ENCODE data around the gene GLMN. TPM values are rescaled to one million over a fixed set of nuclear protein-coding genes. Genes with fewer than 3 reads are reported as not detected.
A peak's percentile ranks its signal among the peaks of the same experiment; 100 is the strongest.

GLMN gene, protein sequence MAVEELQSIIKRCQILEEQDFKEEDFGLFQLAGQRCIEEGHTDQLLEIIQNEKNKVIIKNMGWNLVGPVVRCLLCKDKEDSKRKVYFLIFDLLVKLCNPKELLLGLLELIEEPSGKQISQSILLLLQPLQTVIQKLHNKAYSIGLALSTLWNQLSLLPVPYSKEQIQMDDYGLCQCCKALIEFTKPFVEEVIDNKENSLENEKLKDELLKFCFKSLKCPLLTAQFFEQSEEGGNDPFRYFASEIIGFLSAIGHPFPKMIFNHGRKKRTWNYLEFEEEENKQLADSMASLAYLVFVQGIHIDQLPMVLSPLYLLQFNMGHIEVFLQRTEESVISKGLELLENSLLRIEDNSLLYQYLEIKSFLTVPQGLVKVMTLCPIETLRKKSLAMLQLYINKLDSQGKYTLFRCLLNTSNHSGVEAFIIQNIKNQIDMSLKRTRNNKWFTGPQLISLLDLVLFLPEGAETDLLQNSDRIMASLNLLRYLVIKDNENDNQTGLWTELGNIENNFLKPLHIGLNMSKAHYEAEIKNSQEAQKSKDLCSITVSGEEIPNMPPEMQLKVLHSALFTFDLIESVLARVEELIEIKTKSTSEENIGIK
- total RNA-seq: 10 to 100 TPM in 1 of 6 donors, 1 to 10 TPM in 5; 4.8 to 16.8 (median 6.0) TPM

DNA sequence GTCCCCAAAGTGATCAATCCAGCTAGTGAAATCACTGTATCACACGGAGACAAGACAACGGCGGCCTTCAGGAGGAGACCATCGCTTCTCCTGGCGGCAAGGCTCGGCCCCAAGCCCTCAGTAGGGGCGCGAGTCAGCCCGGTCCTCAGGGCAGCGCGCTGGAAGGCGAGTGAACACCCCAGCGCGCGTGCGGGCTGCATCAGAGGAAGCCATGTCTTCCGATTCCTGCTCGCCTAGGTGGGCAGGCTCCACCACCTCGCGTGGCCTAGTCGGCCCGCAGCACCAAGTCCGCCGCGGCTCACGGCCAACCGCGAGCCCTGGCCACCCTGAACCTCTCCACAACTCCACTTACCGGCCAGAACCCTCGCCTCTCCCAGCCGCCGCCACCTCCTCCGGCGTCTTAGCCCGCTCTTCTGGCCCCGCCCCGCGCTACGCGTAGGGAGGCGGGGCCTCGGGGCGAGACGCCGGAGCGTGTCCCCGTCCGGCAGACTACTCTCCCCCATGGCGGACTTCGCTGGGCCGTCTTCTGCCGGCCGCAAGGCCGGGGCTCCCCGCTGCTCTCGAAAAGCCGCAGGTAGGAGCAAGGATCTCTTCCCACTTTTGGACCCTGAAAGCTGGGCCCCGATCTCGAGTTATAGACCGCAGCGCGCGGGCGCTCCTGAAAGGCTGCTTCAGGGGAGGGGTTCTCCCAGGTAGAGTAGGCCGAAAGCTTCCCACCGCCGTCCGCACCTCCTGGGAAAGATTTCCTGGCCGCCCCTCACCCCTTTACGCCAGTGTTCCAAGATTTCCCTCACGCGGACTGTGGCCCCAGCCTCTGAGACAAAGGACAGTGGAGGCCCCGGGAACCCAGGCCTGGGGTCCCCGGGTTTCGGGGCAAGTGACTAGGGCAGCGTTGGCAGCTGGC lies at the start of gene GLMN, which contains the start of gene RPAP2:
Gene GLMN, minus strand, starts transcription at position 415 of the 904 bp plus-strand sequence. CDS start 988 bp downstream, outside the sequence.
Gene RPAP2, plus strand, starts transcription at position 487 of the 904 bp plus-strand sequence. Its CDS starts 15 bp downstream, at position 502.
- peak within 1 kb of the TSS; percentile 27 to 80 (median 77) for H3K4me3 ChIP-seq
- 0% methylated on average over 12 to 36 of the region's 76 CpGs for WGBS, 2 donors
- H3K9me3 ChIP-seq: no peaks in the 10 kb centered on the region
- DNase-seq (peak; percentile 81 to 95), ATAC-seq (ENCODE audit: low FRiP score in 2 of 2) (peak; percentile 99 to 100)
- peak within 1 kb of the TSS; percentile 86 to 98 (median 92) for H3K27ac ChIP-seq
- peak in 3 of 4 donors; percentile 62 to 88 (median 75) for TF ChIP-seq POLR2A (IDR thresholded peaks at IDR 0.05)
- no peak for TF ChIP-seq EP300 (IDR thresholded peaks at IDR 0.05)
- TF ChIP-seq POLR2AphosphoS5 (IDR thresholded peaks at IDR 0.05): peak; percentile 55 to 85
- TF ChIP-seq, protein P1, sequence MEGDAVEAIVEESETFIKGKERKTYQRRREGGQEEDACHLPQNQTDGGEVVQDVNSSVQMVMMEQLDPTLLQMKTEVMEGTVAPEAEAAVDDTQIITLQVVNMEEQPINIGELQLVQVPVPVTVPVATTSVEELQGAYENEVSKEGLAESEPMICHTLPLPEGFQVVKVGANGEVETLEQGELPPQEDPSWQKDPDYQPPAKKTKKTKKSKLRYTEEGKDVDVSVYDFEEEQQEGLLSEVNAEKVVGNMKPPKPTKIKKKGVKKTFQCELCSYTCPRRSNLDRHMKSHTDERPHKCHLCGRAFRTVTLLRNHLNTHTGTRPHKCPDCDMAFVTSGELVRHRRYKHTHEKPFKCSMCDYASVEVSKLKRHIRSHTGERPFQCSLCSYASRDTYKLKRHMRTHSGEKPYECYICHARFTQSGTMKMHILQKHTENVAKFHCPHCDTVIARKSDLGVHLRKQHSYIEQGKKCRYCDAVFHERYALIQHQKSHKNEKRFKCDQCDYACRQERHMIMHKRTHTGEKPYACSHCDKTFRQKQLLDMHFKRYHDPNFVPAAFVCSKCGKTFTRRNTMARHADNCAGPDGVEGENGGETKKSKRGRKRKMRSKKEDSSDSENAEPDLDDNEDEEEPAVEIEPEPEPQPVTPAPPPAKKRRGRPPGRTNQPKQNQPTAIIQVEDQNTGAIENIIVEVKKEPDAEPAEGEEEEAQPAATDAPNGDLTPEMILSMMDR (IDR thresholded peaks at IDR 0.05): peak in 3 of 6 experiments; percentile 8 to 30 (median 27)
- no peaks in the 10 kb centered on the region for H3K27me3 ChIP-seq
- H3K4me1 ChIP-seq: peaks cover 11 to 18% (median 15%) of the 10 kb centered on the region in 4 donors
- H3K36me3 ChIP-seq: peaks cover 0 to 13% (median 0%) of the 10 kb centered on the region in 4 donors

DNA sequence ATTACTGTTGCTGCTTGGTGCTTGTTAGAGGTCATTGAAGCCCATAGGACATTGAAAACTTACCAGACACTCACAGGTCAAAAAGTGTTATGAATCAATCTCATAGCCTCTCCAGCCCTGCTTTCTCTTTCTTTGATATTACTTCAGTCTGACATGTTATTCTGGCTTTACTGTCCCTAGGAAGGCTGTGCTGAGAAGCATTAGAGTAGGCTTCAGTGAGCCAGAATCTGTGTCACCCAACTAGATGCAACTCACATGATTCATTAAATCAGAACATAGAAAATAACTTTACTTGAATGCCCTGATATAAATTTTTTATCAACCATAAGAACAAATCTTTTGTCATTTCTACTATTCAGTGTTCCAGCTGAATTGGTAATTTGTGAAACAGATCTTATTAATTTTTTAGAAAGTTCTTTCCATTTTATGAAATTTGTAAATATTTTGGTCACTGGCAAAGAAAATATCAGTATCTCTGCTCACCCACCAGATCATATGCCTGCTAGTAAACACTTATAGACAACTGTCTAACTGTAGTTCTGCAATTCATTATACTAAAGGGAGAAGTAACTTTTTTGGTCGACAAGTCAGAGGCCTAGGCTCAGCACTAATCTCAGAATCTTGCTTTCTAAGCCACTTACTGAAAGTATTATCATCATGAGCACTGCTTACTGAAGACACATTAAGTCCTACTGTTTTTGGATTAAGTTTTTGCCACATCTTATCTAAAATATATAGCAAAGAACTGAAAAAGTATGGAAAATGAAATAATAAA lies 48.3 kb upstream of the GLMN start:
- Histone ChIP-seq H3K27ac (no peak overlapping the region), H3K4me1 (no peaks in the 10 kb centered on the region), H3K9me3 (no peaks in the 10 kb centered on the region), H3K36me3 (peaks cover 0 to 37% (median 12%) of the 10 kb centered on the region in 4 donors), H3K27me3 (no peaks in the 10 kb centered on the region), H3K4me3 (no peak overlapping the region)
- ATAC-seq (ENCODE audit: low FRiP score in 2 of 2): no peak
- no peak for DNase-seq
- TF ChIP-seq EP300 (IDR thresholded peaks at IDR 0.05) (no peak), POLR2A (IDR thresholded peaks at IDR 0.05) (no peak), POLR2AphosphoS5 (IDR thresholded peaks at IDR 0.05) (no peak)
- TF ChIP-seq, protein P1 (IDR thresholded peaks at IDR 0.05): no peak
- 71 to 77% methylated on average over 1 of the region's 1 CpG for WGBS, 2 donors

DNA sequence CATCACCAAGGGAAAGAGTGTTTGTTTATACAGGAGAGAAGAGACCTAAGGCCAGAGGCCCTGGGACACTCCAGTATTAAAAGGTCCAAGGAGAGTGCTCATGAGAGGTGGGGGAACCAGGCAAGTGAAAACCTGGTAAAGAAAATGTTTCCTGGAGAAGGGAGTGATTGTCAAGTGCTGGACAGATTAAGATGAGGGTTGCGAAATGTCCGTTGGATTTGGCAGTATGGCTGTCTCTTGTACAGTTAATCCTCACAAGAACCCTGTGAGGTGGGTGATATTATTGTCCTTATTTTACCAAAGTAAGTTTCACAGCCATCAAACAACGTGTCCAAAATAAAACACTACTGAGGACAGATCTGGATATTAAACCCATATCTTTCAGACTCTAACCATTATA lies 44.3 kb upstream of the GLMN start:
- Histone ChIP-seq H3K4me1 (no peaks in the 10 kb centered on the region), H3K4me3 (no peak overlapping the region), H3K36me3 (peaks cover 0 to 29% (median 3%) of the 10 kb centered on the region in 4 donors), H3K27ac (no peak overlapping the region), H3K9me3 (no peaks in the 10 kb centered on the region), H3K27me3 (no peaks in the 10 kb centered on the region)
- WGBS, 2 donors: 76 to 85% methylated on average over 3 of the region's 3 CpGs
- DNase-seq (no peak), ATAC-seq (ENCODE audit: low FRiP score in 2 of 2) (no peak)
- TF ChIP-seq, protein P1 (IDR thresholded peaks at IDR 0.05): no peak
- TF ChIP-seq POLR2A (IDR thresholded peaks at IDR 0.05) (no peak), POLR2AphosphoS5 (IDR thresholded peaks at IDR 0.05) (no peak), EP300 (IDR thresholded peaks at IDR 0.05) (no peak)

DNA sequence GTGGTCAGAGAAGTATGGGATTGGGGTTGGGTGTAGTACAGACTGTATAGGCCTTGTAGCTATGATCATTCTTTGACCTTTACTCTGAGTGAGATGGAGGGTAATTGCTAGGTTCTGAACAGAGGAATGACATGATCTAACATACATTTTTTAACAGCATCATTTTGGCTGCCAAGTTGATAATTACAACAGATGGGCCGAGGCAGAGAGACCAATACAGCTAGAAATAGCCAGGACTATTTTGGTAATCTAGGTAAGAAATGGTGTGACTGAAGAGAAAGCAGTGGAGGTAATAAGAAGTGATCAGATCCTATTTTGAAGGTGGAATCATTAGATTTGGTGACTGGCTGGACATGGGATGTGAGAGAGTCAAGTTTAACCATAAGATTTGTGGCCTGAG lies 43.6 kb upstream of the GLMN start:
- Histone ChIP-seq H3K9me3 (no peaks in the 10 kb centered on the region), H3K27ac (no peak overlapping the region), H3K36me3 (peaks cover 0 to 24% (median 2%) of the 10 kb centered on the region in 4 donors), H3K4me3 (no peak overlapping the region), H3K4me1 (no peaks in the 10 kb centered on the region), H3K27me3 (no peaks in the 10 kb centered on the region)
- TF ChIP-seq EP300 (IDR thresholded peaks at IDR 0.05): no peak
- no peak for TF ChIP-seq POLR2A (IDR thresholded peaks at IDR 0.05)
- no peak for TF ChIP-seq POLR2AphosphoS5 (IDR thresholded peaks at IDR 0.05)
- TF ChIP-seq, protein P1 (IDR thresholded peaks at IDR 0.05): no peak
- DNase-seq (no peak), ATAC-seq (ENCODE audit: low FRiP score in 2 of 2) (no peak)
- WGBS, 2 donors: 91 to 95% methylated on average over 1 of the region's 1 CpG
